ENCODE results near the gene ALKBH4.
"Not testable (repeated sequence)": the region's sequence is repeated elsewhere in the genome, so short reads cannot be mapped to it uniquely, and the experiment has no call there.

The ALKBH4 gene, protein sequence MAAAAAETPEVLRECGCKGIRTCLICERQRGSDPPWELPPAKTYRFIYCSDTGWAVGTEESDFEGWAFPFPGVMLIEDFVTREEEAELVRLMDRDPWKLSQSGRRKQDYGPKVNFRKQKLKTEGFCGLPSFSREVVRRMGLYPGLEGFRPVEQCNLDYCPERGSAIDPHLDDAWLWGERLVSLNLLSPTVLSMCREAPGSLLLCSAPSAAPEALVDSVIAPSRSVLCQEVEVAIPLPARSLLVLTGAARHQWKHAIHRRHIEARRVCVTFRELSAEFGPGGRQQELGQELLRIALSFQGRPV

DNA sequence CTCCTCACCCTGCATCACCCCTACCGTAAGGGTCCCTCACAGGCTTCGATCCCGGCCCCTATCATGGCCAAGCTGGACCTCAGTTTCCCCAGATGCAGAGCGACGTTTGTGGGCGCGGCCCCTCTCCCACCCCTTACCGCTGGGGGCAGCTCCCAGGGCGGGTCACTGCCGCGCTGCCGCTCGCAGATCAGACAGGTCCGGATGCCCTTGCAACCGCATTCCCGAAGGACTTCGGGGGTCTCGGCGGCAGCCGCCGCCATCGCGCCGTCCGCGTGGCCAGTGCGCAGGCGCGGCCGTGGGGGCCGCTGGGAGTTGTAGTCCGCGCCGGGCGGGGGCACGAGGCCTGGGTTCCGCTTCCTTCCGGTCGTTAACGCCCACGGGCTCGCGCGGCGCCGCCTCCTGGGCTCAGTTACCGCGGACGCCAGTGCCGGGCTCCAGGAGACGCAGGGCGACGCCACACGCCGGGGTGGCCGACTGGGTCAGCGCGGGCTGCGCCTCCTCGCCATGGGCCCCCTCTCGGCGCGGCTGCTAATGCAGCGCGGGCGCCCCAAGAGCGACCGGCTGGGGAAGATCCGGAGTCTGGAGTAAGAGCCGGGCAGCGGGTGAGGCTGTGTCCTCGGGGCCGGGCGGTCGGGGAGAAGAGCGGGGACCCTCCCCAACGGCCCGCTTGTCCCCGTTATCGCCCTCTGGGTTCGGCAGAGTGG, at the start of gene ALKBH4, which contains the start of gene LRWD1:
Gene ALKBH4, minus strand, starts transcription at position 287 of the 704 bp plus-strand sequence. Its CDS starts 27 bp downstream, at position 260.
Gene LRWD1, plus strand, starts transcription at position 408 of the 704 bp plus-strand sequence. Its CDS starts 97 bp downstream, at position 505.
- DNase-seq, result peak; percentile 97

- DNase-seq, result not testable (repeated sequence)
Measured at GRCh38 chr7:102512642-102513221, 48.1 kb upstream of the ALKBH4 start.

- not testable (repeated sequence) for DNase-seq
Measured at GRCh38 chr7:102511860-102512522, 47.3 kb upstream of the ALKBH4 start.

GRCh38 chr7:102510575-102510974, 45.9 kb upstream of the ALKBH4 start:
- DNase-seq, result not testable (repeated sequence)

- not testable (repeated sequence) for DNase-seq
Measured at GRCh38 chr7:102507410-102508088, 42.9 kb upstream of the ALKBH4 start.

DNA sequence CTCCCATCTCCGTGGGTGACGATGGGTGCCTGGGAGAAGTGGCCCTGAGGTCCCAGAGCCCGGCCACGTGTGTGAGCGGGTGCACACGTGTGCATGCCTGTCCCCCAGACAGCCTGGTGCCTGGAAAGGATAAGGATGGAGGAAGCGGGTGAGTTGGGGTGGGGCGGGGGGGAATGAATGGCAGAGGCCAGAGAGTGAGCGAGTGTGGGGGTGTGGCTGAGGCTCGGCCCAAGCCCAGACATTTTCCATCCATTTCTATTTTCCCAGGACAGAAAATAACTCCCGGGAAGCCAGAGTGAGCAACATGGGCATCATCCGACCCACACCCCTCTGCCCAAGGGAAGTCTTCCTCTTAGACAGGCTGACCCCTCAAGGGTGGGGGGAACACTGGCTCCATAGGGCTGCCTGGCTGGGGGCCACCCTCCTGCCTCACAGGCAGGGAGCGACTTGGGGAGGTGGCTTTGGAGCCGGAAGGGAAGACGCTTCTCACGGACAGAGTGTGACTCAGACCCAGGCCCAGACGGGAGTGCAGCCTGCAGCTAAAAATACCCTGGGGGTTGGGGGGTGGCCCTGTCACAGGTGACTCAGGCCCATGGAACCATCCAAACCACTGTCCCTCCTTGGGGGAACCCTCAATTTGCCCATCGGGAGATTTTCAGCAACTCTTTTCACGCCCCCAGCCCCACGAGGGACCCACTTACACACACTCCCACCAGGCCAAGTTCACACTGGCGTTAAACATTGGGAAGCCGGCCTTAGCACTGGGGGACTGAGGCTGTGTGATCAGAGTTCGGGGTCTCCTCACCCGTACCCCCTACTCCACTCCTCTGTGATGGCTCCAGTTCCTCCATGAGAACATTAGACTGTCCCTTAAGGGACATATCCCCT, 40.9 kb upstream of the ALKBH4 start:
- not testable (repeated sequence) for DNase-seq

DNA sequence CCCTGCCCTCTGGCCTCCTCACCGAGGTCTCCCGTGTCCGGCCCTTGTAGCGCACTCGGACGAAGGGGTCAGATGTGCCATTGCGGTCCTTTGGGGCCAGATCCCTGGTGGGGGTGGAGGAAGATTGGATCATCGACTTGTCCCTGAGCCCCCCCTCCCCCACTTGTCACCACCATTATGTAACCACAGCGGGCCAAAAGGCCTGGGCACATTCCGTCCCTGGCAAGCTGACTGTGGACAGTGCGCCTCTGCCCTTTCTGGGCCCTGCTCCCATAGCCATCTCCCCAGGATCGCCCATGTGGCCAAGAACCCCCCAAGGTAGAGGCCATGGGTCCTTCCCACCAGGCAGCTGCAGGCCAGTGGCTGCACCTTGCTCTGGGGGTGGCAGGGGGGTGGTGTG, 38.5 kb upstream of the ALKBH4 start:
- DNase-seq, result not testable (repeated sequence)

DNA sequence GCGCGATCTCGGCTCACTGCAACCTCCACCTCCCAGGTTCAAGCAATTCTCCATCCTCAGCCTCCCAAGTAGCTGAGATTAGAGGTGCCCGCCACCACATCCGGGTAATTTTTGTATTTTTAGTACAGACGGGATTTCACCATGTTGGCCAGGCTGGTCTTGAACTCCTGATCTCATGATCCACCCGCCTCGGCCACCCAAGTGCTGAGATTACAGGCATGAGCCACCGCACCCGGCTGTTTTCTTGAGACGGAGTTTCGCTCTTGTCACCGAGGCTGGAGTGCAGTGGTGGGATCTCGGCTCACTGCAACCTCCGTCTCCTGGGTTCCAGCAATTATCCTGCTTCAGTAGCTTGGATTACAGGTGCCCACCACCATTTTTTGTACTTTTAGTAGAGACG, 33.7 kb upstream of the ALKBH4 start:
- not testable (repeated sequence) for DNase-seq

- not testable (repeated sequence) for DNase-seq
Measured at GRCh38 chr7:102497308-102497707, 32.6 kb upstream of the ALKBH4 start.

DNA sequence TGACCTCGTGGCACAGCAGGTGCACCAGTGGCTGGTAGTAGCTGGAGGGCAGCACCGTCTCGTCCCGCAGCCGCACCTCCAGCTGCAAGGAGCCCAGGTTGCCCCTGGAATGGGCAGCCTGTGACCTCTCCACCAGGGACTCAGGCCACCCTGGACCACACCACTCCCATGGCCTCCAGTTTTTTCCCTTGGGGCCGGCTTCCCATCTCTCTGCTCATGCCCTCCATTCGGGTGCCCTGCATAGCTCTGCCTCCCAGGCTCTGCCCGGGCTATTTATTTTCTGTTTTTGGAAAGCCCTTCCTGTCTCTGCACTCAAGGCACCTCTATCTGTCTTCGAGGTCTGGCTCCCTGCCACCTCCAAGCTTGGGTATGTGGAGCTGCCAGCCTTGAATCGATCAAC, 32.2 kb upstream of the ALKBH4 start:
- not testable (repeated sequence) for DNase-seq

DNA sequence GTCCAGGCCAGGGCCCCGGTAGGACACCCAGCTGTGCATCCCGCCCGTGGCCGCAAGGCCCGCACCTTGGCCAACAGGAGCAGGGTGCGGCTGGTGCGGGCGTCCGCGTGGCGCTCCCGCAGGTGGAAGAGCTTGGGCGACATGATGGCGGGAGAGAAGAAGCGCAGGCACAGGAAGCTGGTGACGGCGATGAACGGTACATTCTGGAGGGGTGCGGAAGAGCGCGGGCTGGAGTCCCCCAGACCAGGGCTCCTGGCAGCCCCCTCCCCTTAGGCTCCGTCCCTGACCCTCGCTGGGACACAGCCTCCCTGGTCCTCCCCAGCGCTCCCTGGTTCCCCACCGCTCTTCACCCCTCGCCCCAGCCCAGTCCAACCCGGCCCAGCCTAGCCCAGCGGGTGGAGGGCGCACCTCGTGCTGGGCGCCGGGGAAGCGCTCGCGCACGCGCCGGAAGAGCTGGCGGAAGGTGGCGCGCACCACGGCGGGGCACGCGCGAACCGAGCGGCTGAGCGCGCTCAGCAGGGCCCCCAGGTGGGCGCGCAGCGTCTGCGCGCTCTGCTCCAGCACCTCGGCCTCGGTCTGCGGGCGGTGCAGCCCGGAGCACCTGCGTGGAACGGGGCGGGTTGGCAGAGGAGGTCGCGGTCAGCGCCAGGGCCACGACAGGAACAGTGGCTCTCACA, 29.9 kb upstream of the ALKBH4 start:
- DNase-seq, result not testable (repeated sequence)

DNA sequence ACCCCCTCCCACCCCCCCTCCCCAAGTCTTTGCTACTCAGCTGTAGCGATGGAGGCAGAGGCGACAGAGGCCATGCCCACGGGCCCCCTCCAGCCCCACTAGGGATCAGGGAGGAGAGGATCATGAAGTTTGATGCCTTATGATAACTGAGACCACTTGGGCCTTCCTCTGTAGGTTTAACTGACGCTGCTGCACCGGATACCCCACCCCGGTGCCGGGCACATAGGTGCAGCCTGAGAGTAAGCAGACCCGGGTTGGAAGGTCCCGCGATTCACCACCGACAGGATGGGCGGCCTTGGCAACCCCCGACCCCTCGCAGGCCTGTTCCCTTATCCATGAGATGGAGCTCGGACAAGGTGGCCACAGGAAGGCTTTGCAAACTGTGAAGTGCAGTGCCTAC, 29.4 kb upstream of the ALKBH4 start:
- not testable (repeated sequence) for DNase-seq

GRCh38 chr7:102493220-102493935, 28.7 kb upstream of the ALKBH4 start:
- DNase-seq, result not testable (repeated sequence)

- peak; percentile 49 for DNase-seq
Measured at GRCh38 chr7:102490529-102491075, 25.9 kb upstream of the ALKBH4 start.

DNA sequence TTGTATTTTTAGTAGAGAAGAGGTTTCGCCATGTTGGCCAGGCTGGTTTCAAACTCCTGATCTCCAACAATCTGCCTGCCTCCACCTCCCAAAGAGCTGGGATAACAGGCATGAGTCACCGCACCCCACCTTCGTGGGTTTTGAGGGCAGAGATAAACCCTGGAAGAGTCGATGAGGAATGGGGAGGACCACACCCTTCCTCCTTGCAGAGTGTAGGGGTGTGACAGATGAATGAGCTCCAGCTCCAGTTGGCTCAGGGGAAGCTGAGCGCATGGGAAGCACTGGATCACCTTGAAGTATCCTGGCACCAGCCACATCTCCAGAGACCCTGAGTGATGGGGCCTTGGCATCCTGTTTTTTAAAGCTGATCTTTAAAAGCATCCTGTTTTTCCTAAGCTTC, 19.7 kb upstream of the ALKBH4 start:
- not testable (repeated sequence) for DNase-seq

DNA sequence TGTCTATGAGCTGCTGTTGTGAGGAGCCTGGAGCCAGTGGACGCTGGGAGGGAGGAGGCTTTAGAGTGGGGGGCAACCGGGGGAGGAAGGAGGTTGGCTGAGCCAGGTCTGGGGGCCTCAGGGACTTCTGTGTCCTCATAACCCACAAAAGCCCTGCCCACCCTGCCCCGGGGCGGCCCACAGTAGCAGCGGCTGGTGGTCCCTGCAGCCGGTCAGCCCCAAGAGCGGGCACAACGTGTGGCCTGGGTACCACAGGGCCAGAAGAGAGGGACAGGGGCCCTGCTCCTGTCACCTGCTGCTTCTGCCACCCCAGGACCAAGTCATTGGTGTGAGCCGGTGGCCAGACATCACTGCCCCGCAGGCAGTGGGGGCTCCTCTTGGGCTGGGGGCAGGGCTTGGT, 17.3 kb upstream of the ALKBH4 start:
- DNase-seq, result not testable (repeated sequence)

DNA sequence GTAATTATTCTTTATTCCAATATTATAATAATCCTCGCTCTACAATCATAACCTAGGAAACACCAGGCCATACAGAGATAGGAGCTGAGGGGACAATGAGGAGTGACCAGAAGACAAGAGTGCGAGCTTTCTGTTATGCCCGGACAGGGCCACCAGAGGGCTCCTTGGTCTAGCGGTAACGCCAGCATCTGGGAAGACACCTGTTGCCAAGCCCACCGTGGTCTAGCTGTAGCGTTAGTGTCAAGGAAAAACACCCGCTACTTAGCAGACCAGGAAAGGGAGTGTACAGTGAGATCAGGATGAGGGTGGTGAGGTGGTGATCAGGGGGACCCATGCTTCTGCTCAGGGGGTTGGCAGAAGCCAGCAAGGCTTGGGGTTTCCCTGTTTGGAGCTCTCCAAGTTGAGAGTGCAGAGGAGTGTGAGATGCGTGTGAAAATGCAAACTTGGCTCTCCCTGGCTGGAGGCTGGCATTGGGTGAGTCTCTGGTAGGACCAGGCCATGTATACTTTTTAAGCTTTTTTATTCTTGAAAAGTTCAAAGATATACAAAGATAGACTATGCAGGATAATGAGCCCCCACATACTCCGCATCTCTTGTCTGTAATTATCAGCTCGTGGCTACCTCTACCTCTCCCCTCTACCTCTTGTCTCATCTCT, 15.4 kb upstream of the ALKBH4 start:
- peak; percentile 56 for DNase-seq

- DNase-seq, result not testable (repeated sequence)
Measured at GRCh38 chr7:102479209-102479584, 14.5 kb upstream of the ALKBH4 start.
